Astrocyte of the spinal cord (primary cell): ENCODE results near the gene SMYD3.
"Not testable (repeated sequence)": the region's sequence is repeated elsewhere in the genome, so short reads cannot be mapped to it uniquely, and the experiment has no call there.

Experiments used
- DNase-seq: peaks from one replicate; pipeline ENCODE4 v3.0.0; 2011; ENCODE audit warnings: low read depth, low spot score
- H3K4me3 ChIP-seq: 2 replicates; pipeline ENCODE4 v1.5.1; 2011; ENCODE audit warnings: low read depth, mild to moderate bottlenecking, low read length, moderate library complexity
- CTCF ChIP-seq: IDR thresholded peaks from 2 replicates; pipeline ENCODE4 v1.5.1; 2012; ENCODE audit warnings: low read depth, mild to moderate bottlenecking, low read length, inconsistent platforms
- in situ Hi-C: cut with HindIII; loops from 2 replicates; pipeline ENCODE4 v1.10.0; 2017; ENCODE audit warnings: low sequenced_read_pairs

Gene SMYD3

DNA sequence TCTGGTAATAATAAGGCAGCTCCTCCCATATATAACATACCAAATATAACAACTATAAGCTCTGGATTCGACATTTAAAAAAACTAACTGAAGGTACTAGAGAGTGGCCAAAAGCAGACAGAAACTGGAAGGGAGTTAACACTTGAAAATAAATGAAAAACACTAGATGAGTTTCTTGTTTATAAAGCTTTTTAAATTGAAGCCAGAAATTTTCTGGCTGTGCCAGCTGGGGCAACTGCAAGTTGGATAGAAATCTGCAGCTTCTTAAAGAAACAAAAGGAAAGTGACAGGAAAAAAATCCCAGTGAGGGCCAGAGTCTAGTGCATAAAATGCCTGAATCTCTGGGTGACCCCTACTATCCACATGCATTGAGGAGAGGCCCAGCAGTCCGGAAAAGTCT is 432.7 kb downstream of the SMYD3 start:
- TF ChIP-seq CTCF: no peak
- no peak for DNase-seq
- in situ Hi-C loops: no loop called here
- H3K4me3 ChIP-seq: no peak overlapping the region

DNA sequence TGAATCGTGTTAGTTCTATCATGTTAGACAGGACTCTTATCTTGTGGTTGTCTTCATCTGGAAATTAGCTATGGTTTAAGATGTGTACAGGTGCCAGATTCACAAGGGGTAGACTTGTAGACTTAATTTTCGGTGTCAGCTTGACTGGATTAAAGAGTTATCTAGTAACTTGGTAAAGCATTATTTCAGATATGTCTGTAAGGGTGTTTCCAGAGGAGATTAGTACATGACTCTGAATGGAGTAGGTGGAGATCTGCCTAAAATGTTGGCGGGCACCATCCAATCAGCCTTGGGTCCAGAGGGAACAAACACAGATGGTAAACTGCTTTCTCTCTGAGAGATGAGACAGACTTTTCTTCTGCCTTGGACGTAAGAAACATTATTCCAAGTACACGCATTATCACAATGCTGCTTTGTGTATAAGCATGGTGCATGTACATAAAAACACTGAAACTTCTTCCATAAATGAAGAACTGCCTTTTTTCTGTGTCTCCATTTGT is 434.6 kb downstream of the SMYD3 start:
- H3K4me3 ChIP-seq: no peak overlapping the region
- in situ Hi-C loops: no loop called here
- DNase-seq: no peak
- TF ChIP-seq CTCF: no peak

GRCh38 chr1:246071981-246072380 is 435.1 kb downstream of the SMYD3 start:
- DNase-seq, H3K4me3 ChIP-seq, in situ Hi-C loops: not testable (repeated sequence)

DNA sequence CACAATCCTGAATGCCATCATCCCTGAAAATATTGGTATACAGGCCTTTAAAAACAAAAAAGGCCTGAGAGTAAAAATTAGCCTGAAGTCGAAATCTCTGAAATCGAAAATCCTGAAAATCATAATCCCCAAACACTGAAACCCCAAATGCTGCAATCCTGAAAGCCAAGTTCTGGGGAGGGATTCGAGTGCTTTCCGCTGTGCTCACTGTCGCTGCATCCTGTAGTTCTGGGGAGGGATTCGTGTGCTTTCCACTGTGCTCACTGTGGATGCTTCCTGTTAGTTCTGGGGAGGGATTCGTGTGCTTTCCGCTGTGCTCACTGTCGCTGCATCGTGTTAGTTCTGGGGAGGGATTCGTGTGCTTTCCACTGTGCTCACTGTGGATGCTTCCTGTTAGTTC is 435.5 kb downstream of the SMYD3 start:
- in situ Hi-C loops, H3K4me3 ChIP-seq, DNase-seq: not testable (repeated sequence)

DNA sequence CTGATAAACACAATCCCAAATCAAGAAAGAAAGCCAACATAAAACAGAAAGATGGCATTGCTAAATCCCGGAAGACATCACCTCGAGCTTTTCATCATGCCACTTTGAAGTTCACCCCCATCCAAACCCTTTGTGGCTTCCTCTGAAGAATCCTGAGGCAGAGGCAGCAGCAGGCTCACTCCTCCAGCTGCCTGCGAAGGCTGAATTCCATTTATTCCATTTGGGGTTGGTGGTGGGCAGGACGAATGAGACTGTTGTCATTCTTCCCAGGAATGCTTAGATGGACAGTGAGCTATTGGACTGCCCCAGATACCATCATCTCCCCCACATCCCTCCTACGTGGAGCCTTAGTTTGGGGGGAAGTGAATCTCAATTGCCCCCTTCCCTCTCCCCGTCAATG is 437.5 kb downstream of the SMYD3 start:
- no peak for TF ChIP-seq CTCF
- in situ Hi-C loops: no loop called here
- no peak overlapping the region for H3K4me3 ChIP-seq
- DNase-seq: no peak

DNA sequence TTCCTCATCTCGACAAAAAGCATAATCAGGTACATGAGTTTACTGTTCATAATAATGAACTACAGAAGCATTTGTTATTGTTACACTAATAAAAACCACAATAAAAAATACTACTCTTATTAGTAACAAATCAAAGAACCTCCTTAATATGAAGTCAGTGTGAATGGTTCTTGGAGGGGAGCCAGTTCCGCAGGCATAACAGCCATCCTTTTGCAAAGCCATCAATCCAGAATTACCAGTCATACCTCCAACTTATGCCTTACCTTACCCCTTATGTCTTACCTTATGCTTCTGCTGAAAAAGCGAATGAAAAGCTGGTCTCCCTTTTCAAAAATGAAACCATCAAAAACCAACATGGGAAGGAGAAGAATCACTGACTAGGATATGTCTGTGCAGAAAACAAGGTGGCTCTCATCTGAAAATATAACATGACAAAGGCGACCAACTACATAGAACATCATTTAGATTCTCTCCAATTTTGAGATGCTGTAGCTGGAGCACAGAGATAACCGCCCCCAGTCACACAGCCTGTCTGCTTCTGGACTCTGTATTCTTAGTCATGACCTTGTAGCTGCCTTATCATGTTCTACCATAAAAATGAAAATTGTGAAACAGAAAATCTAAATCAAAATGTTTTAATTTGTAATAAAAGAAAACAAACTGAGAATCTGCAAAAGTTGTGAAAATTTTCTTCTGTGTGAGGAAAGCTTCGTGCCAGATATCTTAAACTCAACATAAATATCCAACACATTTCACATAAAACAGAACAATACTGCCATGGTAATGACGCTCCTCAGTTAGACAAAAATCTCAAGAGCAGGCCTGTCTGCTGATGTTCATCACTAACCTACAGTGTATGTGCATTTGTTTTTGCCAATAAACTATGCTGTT is 438.2 kb downstream of the SMYD3 start:
- no peak for DNase-seq
- in situ Hi-C loops: no loop called here
- TF ChIP-seq CTCF: no peak
- H3K4me3 ChIP-seq: no peak overlapping the region

DNA sequence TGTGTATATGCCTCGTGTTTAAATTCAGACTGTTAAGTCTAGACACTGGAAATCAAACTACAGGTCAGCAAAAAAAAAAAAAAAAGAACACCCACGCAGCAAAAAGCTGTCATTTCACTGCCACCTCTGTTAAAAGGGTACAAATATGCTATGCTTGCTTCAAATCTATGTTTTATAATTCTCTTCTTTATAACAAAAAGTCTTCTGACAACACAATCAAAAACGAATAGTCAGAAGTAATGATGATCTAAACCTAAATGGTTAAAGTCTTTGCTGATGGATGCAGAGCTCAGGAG is 438.9 kb downstream of the SMYD3 start:
- TF ChIP-seq CTCF: no peak
- no peak for DNase-seq
- no peak overlapping the region for H3K4me3 ChIP-seq
- in situ Hi-C loops: no loop called here
